ENCODE data around the gene PEPD. TPM values are rescaled to one million over a fixed set of nuclear protein-coding genes. Genes with fewer than 3 reads are reported as not detected.

The PEPD gene
- total and polyA plus RNA-seq, 5 experiments from 2014 or later = 31.6 to 139 (median 117) TPM

DNA sequence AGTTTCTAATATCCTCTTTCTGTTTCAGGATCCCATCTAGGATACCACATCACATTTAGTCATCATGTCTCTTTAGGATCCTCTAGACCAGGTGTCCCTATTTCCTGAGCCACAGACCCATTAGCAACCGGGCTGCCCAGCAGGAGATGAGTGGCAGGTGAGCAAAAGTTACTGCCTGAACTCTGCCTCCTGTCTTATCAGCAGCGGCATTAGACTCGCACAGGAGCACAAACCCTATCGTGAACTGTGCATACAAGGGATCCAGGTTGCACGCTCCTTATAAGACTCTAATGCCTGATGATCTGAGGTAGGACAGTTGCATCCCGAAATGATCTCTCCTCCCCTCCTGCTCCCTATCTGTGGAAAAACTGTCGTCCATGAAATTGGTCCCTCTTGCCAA, 155.9 kb downstream of the PEPD start:
- DNase-seq = no peak
- POLR2A ChIA-PET = no interaction called here
- no peaks in the 10 kb centered on the region for H3K36me3 Mint-ChIP-seq
- no peak overlapping the region for H3K4me3 Mint-ChIP-seq
- no peaks in the 10 kb centered on the region for H3K9me3 Mint-ChIP-seq
- peaks cover 0 to 8% (median 5%) of the 10 kb centered on the region in 5 donors for H3K27me3 Mint-ChIP-seq
- no peaks in the 10 kb centered on the region for H3K4me1 Mint-ChIP-seq
- H3K27ac Mint-ChIP-seq = no peak overlapping the region
- no peak for ATAC-seq

DNA sequence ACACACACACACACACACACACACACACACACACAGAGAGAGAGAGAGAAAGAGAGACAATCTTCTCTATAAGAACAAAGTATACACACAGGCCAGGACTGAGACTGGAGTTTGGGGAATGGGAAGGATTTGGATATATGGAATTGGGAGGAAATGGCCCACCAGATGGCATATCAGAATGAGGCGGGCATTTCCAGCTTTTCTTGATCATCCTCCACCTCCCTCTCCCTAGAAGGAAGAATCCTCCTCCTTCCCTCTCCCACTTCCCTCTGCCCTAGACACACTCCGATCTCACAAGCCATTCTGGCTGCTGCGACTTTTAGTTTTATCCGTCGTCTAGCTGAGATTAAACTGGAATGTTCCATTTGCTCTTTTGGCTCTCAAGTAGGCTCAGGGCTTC, 158.1 kb downstream of the PEPD start:
- POLR2A ChIA-PET = interaction anchor here (0.7 kb wide), 1 partner anchor 9 kb away, joined by 3 read pairs; no protein-coding TSS in a partner anchor
- no peak for ATAC-seq
- no peak overlapping the region for H3K27ac Mint-ChIP-seq

GRCh38 chr19:33362508-33363228, 158.9 kb downstream of the PEPD start:
- H3K4me3 Mint-ChIP-seq = no peak overlapping the region
- POLR2A ChIA-PET = interaction anchor here (0.7 kb wide), 1 partner anchor 9 kb away, joined by 3 read pairs; no protein-coding TSS in a partner anchor
- H3K9me3 Mint-ChIP-seq = no peaks in the 10 kb centered on the region
- H3K4me1 Mint-ChIP-seq = no peaks in the 10 kb centered on the region
- no peak for DNase-seq
- H3K27me3 Mint-ChIP-seq = peaks cover 3 to 17% (median 8%) of the 10 kb centered on the region in 5 donors
- no peak overlapping the region for H3K27ac Mint-ChIP-seq
- H3K36me3 Mint-ChIP-seq = no peaks in the 10 kb centered on the region
- ATAC-seq = no peak

More for the DNA sequence above, 158.1 kb downstream of the PEPD start:
- Mint-ChIP-seq H3K27me3 (peaks cover 3 to 13% (median 8%) of the 10 kb centered on the region in 5 donors), H3K9me3 (no peaks in the 10 kb centered on the region), H3K36me3 (no peaks in the 10 kb centered on the region), H3K4me1 (no peaks in the 10 kb centered on the region), H3K4me3 (no peak overlapping the region)
- DNase-seq = no peak

DNA sequence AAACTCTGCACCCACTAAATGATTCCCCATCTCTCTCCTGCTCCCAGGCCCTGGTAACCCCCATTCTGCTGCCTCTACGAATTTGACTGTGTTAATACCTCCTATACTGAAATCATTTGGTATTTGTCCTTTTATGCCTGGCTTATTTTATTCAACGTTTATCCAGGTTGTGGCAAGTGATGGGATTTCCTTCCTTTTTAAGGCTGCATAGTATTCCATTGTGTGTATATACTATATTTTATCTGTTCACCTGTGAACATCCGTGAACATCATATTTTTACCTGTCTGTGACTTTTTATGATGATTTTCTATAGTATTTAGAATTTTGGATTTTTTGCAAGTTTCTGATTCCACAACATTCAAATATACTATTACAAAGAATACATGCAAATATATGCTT, 162.0 kb downstream of the PEPD start:
- DNase-seq (no peak), ATAC-seq (no peak)
- POLR2A ChIA-PET = no interaction called here
- no peaks in the 10 kb centered on the region for H3K4me1 Mint-ChIP-seq
- no peak overlapping the region for H3K27ac Mint-ChIP-seq
- H3K4me3 Mint-ChIP-seq = no peak overlapping the region
- H3K9me3 Mint-ChIP-seq = peaks cover 0 to 14% (median 8%) of the 10 kb centered on the region in 9 donors
- peaks cover 0 to 19% (median 8%) of the 10 kb centered on the region in 5 donors for H3K27me3 Mint-ChIP-seq
- peaks cover 0 to 12% (median 5%) of the 10 kb centered on the region in 3 donors for H3K36me3 Mint-ChIP-seq

GRCh38 chr19:33358408-33358807, 163.2 kb downstream of the PEPD start:
- peaks cover 0 to 14% (median 8%) of the 10 kb centered on the region in 9 donors for H3K9me3 Mint-ChIP-seq
- H3K27ac Mint-ChIP-seq = peak overlapping the region in 1 of 10 donors; percentile 52
- POLR2A ChIA-PET = no interaction called here
- peaks cover 0 to 21% (median 8%) of the 10 kb centered on the region in 5 donors for H3K27me3 Mint-ChIP-seq
- H3K4me1 Mint-ChIP-seq = no peaks in the 10 kb centered on the region
- DNase-seq (no peak), ATAC-seq (no peak)
- no peak overlapping the region for H3K4me3 Mint-ChIP-seq
- peaks cover 0 to 12% (median 5%) of the 10 kb centered on the region in 3 donors for H3K36me3 Mint-ChIP-seq

DNA sequence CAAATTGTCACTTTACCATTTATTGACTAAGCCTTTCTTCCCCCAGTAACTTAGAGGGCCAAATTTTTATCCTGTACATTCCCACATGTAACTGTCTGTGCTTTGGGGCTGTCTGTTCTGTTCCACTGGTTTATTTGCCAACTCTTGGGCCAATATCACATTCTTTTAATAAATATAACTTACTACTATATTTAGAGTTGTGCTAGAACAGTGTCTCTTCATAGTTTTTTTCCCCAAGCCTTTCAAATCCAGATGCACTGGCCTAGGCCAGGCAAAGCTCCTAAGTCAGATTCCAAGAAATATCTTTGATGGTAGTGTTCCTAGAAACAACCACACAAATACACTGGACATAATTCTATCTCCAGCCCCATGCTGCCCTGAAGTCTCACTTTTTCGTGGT, 164.0 kb downstream of the PEPD start:
- no peak overlapping the region for H3K4me3 Mint-ChIP-seq
- peaks cover 0 to 14% (median 8%) of the 10 kb centered on the region in 9 donors for H3K9me3 Mint-ChIP-seq
- peaks cover 0 to 12% (median 5%) of the 10 kb centered on the region in 3 donors for H3K36me3 Mint-ChIP-seq
- H3K27me3 Mint-ChIP-seq = peaks cover 0 to 21% (median 7%) of the 10 kb centered on the region in 5 donors
- H3K27ac Mint-ChIP-seq = no peak overlapping the region
- ATAC-seq = no peak
- H3K4me1 Mint-ChIP-seq = no peaks in the 10 kb centered on the region
- DNase-seq = no peak
- POLR2A ChIA-PET = no interaction called here

DNA sequence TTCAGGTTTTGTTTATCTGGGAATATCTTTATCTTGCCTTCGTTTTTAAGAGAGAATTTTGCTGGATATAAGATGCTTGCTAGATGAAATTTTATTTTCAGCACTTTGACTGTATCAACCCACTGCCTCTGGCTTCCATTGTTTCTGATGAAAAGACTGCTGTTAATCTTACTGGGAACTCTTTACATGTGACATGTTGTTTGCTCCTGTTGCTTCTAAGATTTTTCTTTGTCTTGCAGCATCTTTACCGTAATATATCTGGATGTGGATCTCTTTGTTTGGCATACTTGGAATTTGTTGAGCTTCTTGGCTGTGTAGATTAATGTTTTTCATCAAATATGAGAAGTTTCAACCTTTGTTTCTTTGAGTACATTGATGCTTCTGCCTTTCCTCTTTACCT, 166.1 kb downstream of the PEPD start:
- H3K27ac Mint-ChIP-seq = no peak overlapping the region
- DNase-seq (no peak), ATAC-seq (no peak)
- peaks cover 0 to 12% (median 5%) of the 10 kb centered on the region in 3 donors for H3K36me3 Mint-ChIP-seq
- H3K9me3 Mint-ChIP-seq = peaks cover 0 to 14% (median 8%) of the 10 kb centered on the region in 9 donors
- POLR2A ChIA-PET = no interaction called here
- no peak overlapping the region for H3K4me3 Mint-ChIP-seq
- no peaks in the 10 kb centered on the region for H3K4me1 Mint-ChIP-seq
- peaks cover 4 to 18% (median 6%) of the 10 kb centered on the region in 5 donors for H3K27me3 Mint-ChIP-seq

DNA sequence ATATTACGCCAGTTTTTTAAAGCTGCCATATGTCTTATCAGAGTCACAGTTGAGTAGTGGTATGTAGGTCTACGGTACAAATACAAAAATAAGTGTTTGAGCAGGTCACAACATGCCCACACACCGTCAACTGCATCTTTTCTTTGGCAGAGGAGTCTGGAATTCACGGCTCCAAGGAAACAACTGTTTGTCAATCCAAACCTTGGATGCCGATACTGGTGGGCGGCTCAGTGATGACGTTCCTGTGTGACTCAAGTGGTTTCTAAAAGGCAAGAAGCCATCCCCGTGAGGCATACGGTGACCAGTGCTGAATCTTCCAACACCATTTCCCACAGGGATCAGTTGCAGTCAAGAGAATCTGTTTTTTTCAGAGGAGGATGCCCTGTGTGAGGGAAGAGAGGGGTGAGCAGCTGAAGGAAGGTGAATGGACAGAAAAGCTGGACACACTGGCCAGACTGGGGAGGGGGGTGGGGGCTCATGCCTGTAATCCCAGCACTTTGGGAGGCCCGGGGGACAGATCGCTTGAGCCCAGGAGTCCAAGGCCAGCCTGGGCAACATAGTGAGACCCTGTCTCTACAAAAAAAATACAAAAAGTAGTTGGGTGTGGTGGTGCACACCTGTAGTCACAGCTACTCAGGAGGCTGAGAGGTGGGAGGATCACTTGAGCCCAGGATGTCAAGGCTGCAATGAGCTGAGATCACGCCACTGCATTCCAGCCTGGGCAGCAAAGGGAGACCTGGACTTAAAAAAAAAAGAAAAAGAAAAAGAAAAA, 170.9 kb downstream of the PEPD start:
- H3K36me3 Mint-ChIP-seq = peaks cover 0 to 6% (median 5%) of the 10 kb centered on the region in 3 donors
- peak overlapping the region in 1 of 10 donors; percentile 75 for H3K27ac Mint-ChIP-seq
- H3K27me3 Mint-ChIP-seq = peaks cover 8 to 43% (median 17%) of the 10 kb centered on the region in 5 donors

DNA sequence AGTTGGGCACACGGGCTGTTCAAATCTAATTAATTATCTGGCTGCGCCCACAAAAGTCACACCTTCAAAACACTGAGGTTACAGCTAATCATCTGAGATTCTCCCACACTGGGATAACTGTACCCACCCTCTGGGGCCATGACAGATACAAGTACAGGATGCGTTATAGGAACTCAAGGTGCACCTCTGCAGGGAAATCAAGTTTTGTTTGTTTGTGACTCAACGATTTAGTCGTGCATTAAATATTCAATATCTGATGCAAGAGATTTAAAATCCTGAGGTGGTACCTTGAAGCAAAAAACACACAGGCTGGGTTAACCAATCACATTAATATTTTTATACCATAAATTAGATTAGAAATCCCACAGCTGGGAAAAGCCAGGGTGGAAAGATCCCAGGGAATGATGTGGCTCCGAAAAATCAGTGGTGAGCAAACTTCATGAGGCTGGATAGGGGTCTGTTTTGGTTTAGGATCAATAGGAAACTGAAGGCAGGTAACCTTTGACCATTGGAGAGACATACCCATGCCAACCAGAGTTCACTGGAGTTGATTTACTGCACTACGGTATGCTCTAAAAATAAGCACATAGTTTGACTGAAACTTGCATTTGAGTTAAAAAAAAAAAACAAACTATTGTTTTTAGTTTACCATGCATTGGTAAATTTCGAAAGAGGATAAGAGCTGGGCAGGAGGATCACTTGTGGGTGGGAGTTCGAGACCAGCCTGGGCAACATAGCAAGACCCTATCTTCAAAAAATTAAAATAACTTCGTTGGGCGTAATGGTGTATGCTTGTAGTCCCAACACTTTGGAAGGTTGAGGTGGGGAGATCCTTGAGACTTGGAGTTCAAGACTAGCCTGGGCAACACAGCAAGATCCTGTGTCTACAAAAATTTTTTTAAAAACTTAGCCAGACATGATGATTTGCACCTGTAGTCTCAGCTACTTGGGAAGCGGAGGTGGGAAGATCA, 172.0 kb downstream of the PEPD start:
- no peaks in the 10 kb centered on the region for H3K36me3 Mint-ChIP-seq
- POLR2A ChIA-PET = no interaction called here
- no peaks in the 10 kb centered on the region for H3K9me3 Mint-ChIP-seq

More for the DNA sequence above, 170.9 kb downstream of the PEPD start:
- Mint-ChIP-seq H3K4me3 (no peak overlapping the region), H3K4me1 (no peaks in the 10 kb centered on the region), H3K9me3 (peaks cover 0 to 7% (median 3%) of the 10 kb centered on the region in 9 donors)
- no peak for ATAC-seq
- no peak for DNase-seq
- POLR2A ChIA-PET = no interaction called here

GRCh38 chr19:33348301-33349010, 173.1 kb downstream of the PEPD start:
- POLR2A ChIA-PET = no interaction called here

More for the DNA sequence above, 172.0 kb downstream of the PEPD start:
- no peak overlapping the region for H3K27ac Mint-ChIP-seq
- no peaks in the 10 kb centered on the region for H3K4me1 Mint-ChIP-seq
- H3K4me3 Mint-ChIP-seq = no peak overlapping the region
- peaks cover 12 to 54% (median 25%) of the 10 kb centered on the region in 5 donors for H3K27me3 Mint-ChIP-seq
- DNase-seq = no peak
- ATAC-seq = no peak

DNA sequence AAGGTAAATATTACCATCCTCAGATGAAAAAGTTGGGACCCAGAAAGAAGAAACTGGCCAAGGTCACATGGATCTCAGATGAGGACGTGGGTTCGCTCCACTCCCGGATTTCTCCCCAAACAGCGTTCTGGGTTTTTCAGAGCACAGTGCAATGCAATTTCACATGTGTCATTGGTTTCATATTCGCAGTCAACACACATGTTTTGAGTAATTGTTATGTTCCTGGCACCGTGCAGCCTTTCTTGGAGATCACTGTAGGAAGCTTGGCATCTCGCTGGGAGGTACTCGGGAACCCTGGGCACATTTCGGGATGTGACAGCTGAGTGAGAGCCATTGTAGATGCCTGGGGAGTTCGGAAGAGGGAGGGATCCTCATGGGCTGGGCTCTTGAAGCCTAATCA, 174.3 kb downstream of the PEPD start:
- POLR2A ChIA-PET = no interaction called here
- H3K4me1 Mint-ChIP-seq = peaks cover 0 to 2% (median 0%) of the 10 kb centered on the region in 4 donors
- H3K27me3 Mint-ChIP-seq = peaks cover 10 to 62% (median 38%) of the 10 kb centered on the region in 5 donors
- H3K36me3 Mint-ChIP-seq = no peaks in the 10 kb centered on the region
- ATAC-seq = no peak
- no peak overlapping the region for H3K4me3 Mint-ChIP-seq
- no peak for DNase-seq
- no peak overlapping the region for H3K27ac Mint-ChIP-seq
- H3K9me3 Mint-ChIP-seq = no peaks in the 10 kb centered on the region

More at GRCh38 chr19:33348301-33349010, 173.1 kb downstream of the PEPD start:
- DNase-seq (no peak), ATAC-seq (no peak)
- no peaks in the 10 kb centered on the region for H3K36me3 Mint-ChIP-seq
- no peaks in the 10 kb centered on the region for H3K9me3 Mint-ChIP-seq
- no peak overlapping the region for H3K27ac Mint-ChIP-seq
- H3K4me3 Mint-ChIP-seq = no peak overlapping the region
- peaks cover 0 to 2% (median 0%) of the 10 kb centered on the region in 4 donors for H3K4me1 Mint-ChIP-seq
- H3K27me3 Mint-ChIP-seq = peaks cover 10 to 62% (median 29%) of the 10 kb centered on the region in 5 donors

DNA sequence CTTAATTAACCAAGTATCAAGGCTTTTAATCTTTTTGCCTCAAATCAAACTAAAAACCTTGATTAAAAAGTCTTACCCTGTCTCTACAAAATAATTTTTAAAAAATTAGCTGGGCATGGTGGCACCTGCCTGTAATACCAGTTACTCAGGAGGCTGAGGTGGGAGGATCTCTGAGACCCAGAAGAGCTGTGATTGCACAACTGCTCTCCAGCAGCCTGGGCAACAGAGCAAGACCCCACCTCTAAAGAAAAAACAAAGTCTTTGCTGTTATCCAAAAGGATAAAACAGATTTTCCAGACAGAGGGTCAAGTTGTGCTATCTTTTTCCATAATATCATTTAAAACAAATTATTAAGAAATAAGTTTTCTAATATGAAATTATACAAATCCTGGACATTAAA, 174.9 kb downstream of the PEPD start:
- Mint-ChIP-seq H3K4me1 (peaks cover 0 to 2% (median 0%) of the 10 kb centered on the region in 4 donors), H3K9me3 (no peaks in the 10 kb centered on the region), H3K27me3 (peaks cover 9 to 66% (median 40%) of the 10 kb centered on the region in 5 donors), H3K4me3 (no peak overlapping the region), H3K27ac (no peak overlapping the region), H3K36me3 (no peaks in the 10 kb centered on the region)
- DNase-seq (no peak), ATAC-seq (no peak)
- POLR2A ChIA-PET = no interaction called here
